ENCODE data around the gene MALL. TPM values are rescaled to one million over a fixed set of nuclear protein-coding genes. Genes with fewer than 3 reads are reported as not detected.

Gene MALL
- total RNA-seq, 4 donors from 2014 or later: 7.2 to 9.5 (median 7.6) TPM

- TF ChIP-seq CTCF (IDR thresholded peaks at IDR 0.05; ENCODE audit: low read depth): no peak
Observed at GRCh38 chr2:110099471-110100225, 16.0 kb downstream of the MALL start.

DNA sequence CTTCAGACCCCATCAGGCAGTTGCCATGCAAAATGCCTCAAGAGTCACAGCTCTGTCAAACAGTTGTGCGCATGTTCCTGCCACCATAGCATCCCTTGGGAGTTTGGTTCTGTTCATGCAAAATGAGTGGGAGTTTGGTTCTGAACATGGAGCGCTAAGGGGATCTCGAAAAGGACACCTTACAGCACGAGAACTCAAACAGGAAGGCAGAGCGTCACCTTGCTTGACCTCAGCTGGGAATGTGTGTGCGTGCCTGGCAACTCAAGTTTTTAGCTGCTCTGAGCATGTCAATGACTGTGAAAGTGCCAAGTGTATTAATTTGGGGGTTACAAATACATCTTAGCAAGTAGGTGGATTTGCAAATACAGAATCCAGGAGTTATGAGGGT, 16.6 kb downstream of the MALL start:
- TF ChIP-seq CTCF (IDR thresholded peaks at IDR 0.05; ENCODE audit: low read depth): no peak

GRCh38 chr2:110097506-110098220, 18.0 kb downstream of the MALL start:
- TF ChIP-seq CTCF (IDR thresholded peaks at IDR 0.05; ENCODE audit: low read depth): no peak

- no peak for TF ChIP-seq CTCF (IDR thresholded peaks at IDR 0.05; ENCODE audit: low read depth)
Observed at GRCh38 chr2:110095994-110096633, 19.5 kb downstream of the MALL start.

Small RNA genes within 50 kb of the gene (small RNA-seq; reads per million reads assigned to genes)
- gene MIR4267 (not detected), gene MIR4436B1 (not detected)

Other genes starting within 250 kb of the MALL start
- 1 to 10 TPM in 2 of 4 donors, under 1 TPM in 1, not detected in 1; 0.94 to 2.4 (median 1.8) TPM for gene LIMS3, start 217.1 kb downstream of the MALL start, total RNA-seq
- 10 to 100 TPM in 1 of 4 donors, 1 to 10 TPM in 3; 4.2 to 11.4 (median 6.7) TPM for gene NPHP1, start 89.2 kb upstream of the MALL start, total RNA-seq
- 100 to 1,000 TPM in 3 of 4 donors, 10 to 100 TPM in 1; 80.2 to 159 (median 131) TPM for gene MTLN, start 96.7 kb upstream of the MALL start, total RNA-seq

Data from subcutaneous adipose tissue (tissue), 4 donors.